HEK293 (cell line): ENCODE data around the gene ATAD1.

Experiments used
- FEZF1 ChIP-seq: fragments of 450-650 bp; formaldehyde crosslinking; IDR thresholded peaks from 2 replicates; pipeline ENCODE4 v1.5.1; 2016; ENCODE audit warnings: missing biosample characterization, missing genetic modification characterization
- GLIS2 ChIP-seq: fragments of 450-650 bp; formaldehyde crosslinking; IDR thresholded peaks from 2 replicates; pipeline ENCODE4 v1.5.1; 2016; ENCODE audit warnings: missing biosample characterization, missing genetic modification characterization
- OSR2 ChIP-seq: fragments of 450-650 bp; formaldehyde crosslinking; IDR thresholded peaks from 2 replicates; pipeline ENCODE4 v1.5.1; 2016; ENCODE audit warnings: missing biosample characterization, missing genetic modification characterization
- RBAK ChIP-seq: fragments of 450-650 bp; formaldehyde crosslinking; IDR thresholded peaks from 2 replicates; pipeline ENCODE4 v1.5.1; 2016; ENCODE audit warnings: missing biosample characterization, missing genetic modification characterization
- SCRT2 ChIP-seq: fragments of 450-650 bp; formaldehyde crosslinking; IDR thresholded peaks from 2 replicates; pipeline ENCODE4 v1.5.1; 2016; ENCODE audit warnings: missing biosample characterization, missing genetic modification characterization
- SP2 ChIP-seq: fragments of 450-650 bp; formaldehyde crosslinking; IDR thresholded peaks from 2 replicates; pipeline ENCODE4 v1.5.1; 2016; ENCODE audit warnings: missing biosample characterization, missing genetic modification characterization
- SP7 ChIP-seq: fragments of 450-650 bp; formaldehyde crosslinking; IDR thresholded peaks from 2 replicates; pipeline ENCODE4 v1.5.1; 2016; ENCODE audit warnings: missing biosample characterization, missing genetic modification characterization
- ZBTB1 ChIP-seq: fragments of 450-650 bp; formaldehyde crosslinking; IDR thresholded peaks from 2 replicates; pipeline ENCODE4 v1.5.1; 2016; ENCODE audit warnings: missing biosample characterization, missing genetic modification characterization
- ZBTB10 ChIP-seq: fragments of 450-650 bp; formaldehyde crosslinking; IDR thresholded peaks from 2 replicates; pipeline ENCODE4 v1.5.1; 2016; ENCODE audit warnings: missing biosample characterization, missing genetic modification characterization
- ZIC2 ChIP-seq: fragments of 450-650 bp; formaldehyde crosslinking; IDR thresholded peaks from 2 replicates; pipeline ENCODE4 v1.5.1; 2016; ENCODE audit warnings: missing biosample characterization, missing genetic modification characterization
- ZNF114 ChIP-seq: fragments of 450-650 bp; formaldehyde crosslinking; IDR thresholded peaks from 2 replicates; pipeline ENCODE4 v1.5.0; 2017; ENCODE audit warnings: missing biosample characterization, missing genetic modification characterization
- ZNF184 ChIP-seq: fragments of 450-650 bp; IDR thresholded peaks from 2 replicates; pipeline ENCODE4 v1.5.1; 2018; ENCODE audit warnings: missing biosample characterization, mild to moderate bottlenecking, missing genetic modification characterization
- ZNF214 ChIP-seq: fragments of 450-650 bp; formaldehyde crosslinking; IDR thresholded peaks from 2 replicates; pipeline ENCODE4 v1.5.1; 2017; ENCODE audit warnings: missing biosample characterization, mild to moderate bottlenecking, missing genetic modification characterization, borderline replicate concordance
- ZNF24 ChIP-seq: fragments of 450-650 bp; formaldehyde crosslinking; IDR thresholded peaks from 2 replicates; pipeline ENCODE4 v1.5.1; 2016; ENCODE audit warnings: missing biosample characterization, missing genetic modification characterization
- ZNF26 ChIP-seq: fragments of 450-650 bp; formaldehyde crosslinking; IDR thresholded peaks from 2 replicates; pipeline ENCODE4 v1.5.1; 2016; ENCODE audit warnings: missing biosample characterization, missing genetic modification characterization
- ZNF341 ChIP-seq: fragments of 450-650 bp; formaldehyde crosslinking; IDR thresholded peaks from 2 replicates; pipeline ENCODE4; 2016; ENCODE audit warnings: low read depth, missing biosample characterization, missing genetic modification characterization
- ZNF350 ChIP-seq: fragments of 450-650 bp; formaldehyde crosslinking; IDR thresholded peaks from 2 replicates; pipeline ENCODE4 v1.5.0; 2017; ENCODE audit warnings: missing biosample characterization, mild to moderate bottlenecking, missing genetic modification characterization
- ZNF544 ChIP-seq: fragments of 450-650 bp; formaldehyde crosslinking; IDR thresholded peaks from 2 replicates; pipeline ENCODE4 v1.5.0; 2017; ENCODE audit warnings: missing biosample characterization, missing genetic modification characterization
- ZNF555 ChIP-seq: fragments of 450-650 bp; formaldehyde crosslinking; conservative IDR thresholded peaks from 2 replicates; pipeline ENCODE4 v1.5.1; 2017; ENCODE audit warnings: missing biosample characterization, mild to moderate bottlenecking, missing genetic modification characterization, inconsistent platforms
- ZNF776 ChIP-seq: fragments of 450-650 bp; formaldehyde crosslinking; IDR thresholded peaks from 2 replicates; pipeline ENCODE4 v1.5.0; 2017; ENCODE audit warnings: missing biosample characterization, missing genetic modification characterization, borderline replicate concordance
- ZNF792 ChIP-seq: fragments of 450-650 bp; formaldehyde crosslinking; IDR thresholded peaks from 2 replicates; pipeline ENCODE4 v1.5.1; 2016; ENCODE audit warnings: missing biosample characterization, missing genetic modification characterization
- ZSCAN16 ChIP-seq: fragments of 450-650 bp; formaldehyde crosslinking; IDR thresholded peaks from 2 replicates; pipeline ENCODE4 v1.5.1; 2016; ENCODE audit warnings: missing biosample characterization, missing genetic modification characterization
- TF ChIP-seq, protein P1 (sequence below): fragments of 450-650 bp; formaldehyde crosslinking; IDR thresholded peaks from 2 replicates; pipeline ENCODE4 v1.5.1; 2017; ENCODE audit warnings: missing biosample characterization, missing genetic modification characterization
- TF ChIP-seq, protein P2 (sequence below): fragments of 450-650 bp; formaldehyde crosslinking; IDR thresholded peaks from 2 replicates; pipeline ENCODE4 v1.5.1; 2016; ENCODE audit warnings: missing biosample characterization, missing genetic modification characterization, borderline replicate concordance
- TF ChIP-seq, protein P3 (sequence below): fragments of 450-650 bp; formaldehyde crosslinking; IDR thresholded peaks from 2 replicates; pipeline ENCODE4 v1.5.1; 2016; ENCODE audit warnings: missing biosample characterization, missing genetic modification characterization

The ATAD1 gene

GRCh38 chr10:87863053-87863943 lies 45.3 kb upstream of the ATAD1 start, which contains the start of the genes KLLN and PTEN (continued):
- TF ChIP-seq, protein P1, sequence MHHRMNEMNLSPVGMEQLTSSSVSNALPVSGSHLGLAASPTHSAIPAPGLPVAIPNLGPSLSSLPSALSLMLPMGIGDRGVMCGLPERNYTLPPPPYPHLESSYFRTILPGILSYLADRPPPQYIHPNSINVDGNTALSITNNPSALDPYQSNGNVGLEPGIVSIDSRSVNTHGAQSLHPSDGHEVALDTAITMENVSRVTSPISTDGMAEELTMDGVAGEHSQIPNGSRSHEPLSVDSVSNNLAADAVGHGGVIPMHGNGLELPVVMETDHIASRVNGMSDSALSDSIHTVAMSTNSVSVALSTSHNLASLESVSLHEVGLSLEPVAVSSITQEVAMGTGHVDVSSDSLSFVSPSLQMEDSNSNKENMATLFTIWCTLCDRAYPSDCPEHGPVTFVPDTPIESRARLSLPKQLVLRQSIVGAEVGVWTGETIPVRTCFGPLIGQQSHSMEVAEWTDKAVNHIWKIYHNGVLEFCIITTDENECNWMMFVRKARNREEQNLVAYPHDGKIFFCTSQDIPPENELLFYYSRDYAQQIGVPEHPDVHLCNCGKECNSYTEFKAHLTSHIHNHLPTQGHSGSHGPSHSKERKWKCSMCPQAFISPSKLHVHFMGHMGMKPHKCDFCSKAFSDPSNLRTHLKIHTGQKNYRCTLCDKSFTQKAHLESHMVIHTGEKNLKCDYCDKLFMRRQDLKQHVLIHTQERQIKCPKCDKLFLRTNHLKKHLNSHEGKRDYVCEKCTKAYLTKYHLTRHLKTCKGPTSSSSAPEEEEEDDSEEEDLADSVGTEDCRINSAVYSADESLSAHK (tag by site-specific recombination), result peak; percentile 52; the same call in 1 of the 2 replicates
- peak; percentile 43; the same call in 1 of the 2 replicates for TF ChIP-seq SP7 (tag by site-specific recombination)
- peak; percentile 80 for TF ChIP-seq GLIS2 (tag by site-specific recombination)
- TF ChIP-seq ZSCAN16, result no peak
- TF ChIP-seq ZNF24 (tag by site-specific recombination), result no peak
- TF ChIP-seq, protein P2, sequence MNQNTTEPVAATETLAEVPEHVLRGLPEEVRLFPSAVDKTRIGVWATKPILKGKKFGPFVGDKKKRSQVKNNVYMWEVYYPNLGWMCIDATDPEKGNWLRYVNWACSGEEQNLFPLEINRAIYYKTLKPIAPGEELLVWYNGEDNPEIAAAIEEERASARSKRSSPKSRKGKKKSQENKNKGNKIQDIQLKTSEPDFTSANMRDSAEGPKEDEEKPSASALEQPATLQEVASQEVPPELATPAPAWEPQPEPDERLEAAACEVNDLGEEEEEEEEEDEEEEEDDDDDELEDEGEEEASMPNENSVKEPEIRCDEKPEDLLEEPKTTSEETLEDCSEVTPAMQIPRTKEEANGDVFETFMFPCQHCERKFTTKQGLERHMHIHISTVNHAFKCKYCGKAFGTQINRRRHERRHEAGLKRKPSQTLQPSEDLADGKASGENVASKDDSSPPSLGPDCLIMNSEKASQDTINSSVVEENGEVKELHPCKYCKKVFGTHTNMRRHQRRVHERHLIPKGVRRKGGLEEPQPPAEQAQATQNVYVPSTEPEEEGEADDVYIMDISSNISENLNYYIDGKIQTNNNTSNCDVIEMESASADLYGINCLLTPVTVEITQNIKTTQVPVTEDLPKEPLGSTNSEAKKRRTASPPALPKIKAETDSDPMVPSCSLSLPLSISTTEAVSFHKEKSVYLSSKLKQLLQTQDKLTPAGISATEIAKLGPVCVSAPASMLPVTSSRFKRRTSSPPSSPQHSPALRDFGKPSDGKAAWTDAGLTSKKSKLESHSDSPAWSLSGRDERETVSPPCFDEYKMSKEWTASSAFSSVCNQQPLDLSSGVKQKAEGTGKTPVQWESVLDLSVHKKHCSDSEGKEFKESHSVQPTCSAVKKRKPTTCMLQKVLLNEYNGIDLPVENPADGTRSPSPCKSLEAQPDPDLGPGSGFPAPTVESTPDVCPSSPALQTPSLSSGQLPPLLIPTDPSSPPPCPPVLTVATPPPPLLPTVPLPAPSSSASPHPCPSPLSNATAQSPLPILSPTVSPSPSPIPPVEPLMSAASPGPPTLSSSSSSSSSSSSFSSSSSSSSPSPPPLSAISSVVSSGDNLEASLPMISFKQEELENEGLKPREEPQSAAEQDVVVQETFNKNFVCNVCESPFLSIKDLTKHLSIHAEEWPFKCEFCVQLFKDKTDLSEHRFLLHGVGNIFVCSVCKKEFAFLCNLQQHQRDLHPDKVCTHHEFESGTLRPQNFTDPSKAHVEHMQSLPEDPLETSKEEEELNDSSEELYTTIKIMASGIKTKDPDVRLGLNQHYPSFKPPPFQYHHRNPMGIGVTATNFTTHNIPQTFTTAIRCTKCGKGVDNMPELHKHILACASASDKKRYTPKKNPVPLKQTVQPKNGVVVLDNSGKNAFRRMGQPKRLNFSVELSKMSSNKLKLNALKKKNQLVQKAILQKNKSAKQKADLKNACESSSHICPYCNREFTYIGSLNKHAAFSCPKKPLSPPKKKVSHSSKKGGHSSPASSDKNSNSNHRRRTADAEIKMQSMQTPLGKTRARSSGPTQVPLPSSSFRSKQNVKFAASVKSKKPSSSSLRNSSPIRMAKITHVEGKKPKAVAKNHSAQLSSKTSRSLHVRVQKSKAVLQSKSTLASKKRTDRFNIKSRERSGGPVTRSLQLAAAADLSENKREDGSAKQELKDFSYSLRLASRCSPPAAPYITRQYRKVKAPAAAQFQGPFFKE (tag by site-specific recombination), result no peak
- no peak for TF ChIP-seq SCRT2
- TF ChIP-seq ZNF792 (tag by site-specific recombination), result no peak
- no peak for TF ChIP-seq ZNF114 (tag by site-specific recombination)
- no peak for TF ChIP-seq ZNF776 (tag by site-specific recombination)
- peak; percentile 54 for TF ChIP-seq OSR2 (tag by site-specific recombination)
- TF ChIP-seq ZNF350 (tag by site-specific recombination), result no peak
- TF ChIP-seq, protein P3, sequence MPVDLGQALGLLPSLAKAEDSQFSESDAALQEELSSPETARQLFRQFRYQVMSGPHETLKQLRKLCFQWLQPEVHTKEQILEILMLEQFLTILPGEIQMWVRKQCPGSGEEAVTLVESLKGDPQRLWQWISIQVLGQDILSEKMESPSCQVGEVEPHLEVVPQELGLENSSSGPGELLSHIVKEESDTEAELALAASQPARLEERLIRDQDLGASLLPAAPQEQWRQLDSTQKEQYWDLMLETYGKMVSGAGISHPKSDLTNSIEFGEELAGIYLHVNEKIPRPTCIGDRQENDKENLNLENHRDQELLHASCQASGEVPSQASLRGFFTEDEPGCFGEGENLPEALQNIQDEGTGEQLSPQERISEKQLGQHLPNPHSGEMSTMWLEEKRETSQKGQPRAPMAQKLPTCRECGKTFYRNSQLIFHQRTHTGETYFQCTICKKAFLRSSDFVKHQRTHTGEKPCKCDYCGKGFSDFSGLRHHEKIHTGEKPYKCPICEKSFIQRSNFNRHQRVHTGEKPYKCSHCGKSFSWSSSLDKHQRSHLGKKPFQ (tag by site-specific recombination), result 0 out of 2 replicates have a peak, but pooled peaks have one; percentile 14
- TF ChIP-seq RBAK (tag by site-specific recombination), result no peak
- no peak for TF ChIP-seq ZNF555
- TF ChIP-seq ZNF184 (tag by site-specific recombination), result 0 out of 2 replicates have a peak, but pooled peaks have one; percentile 40
- no peak for TF ChIP-seq ZNF214 (tag by site-specific recombination)
- TF ChIP-seq ZNF26 (tag by site-specific recombination), result no peak
- TF ChIP-seq SP2 (tag by site-specific recombination), result peak; percentile 71
- TF ChIP-seq ZBTB1, result no peak
- TF ChIP-seq ZIC2 (tag by site-specific recombination), result peak; percentile 26; the same call in 1 of the 2 replicates
- no peak for TF ChIP-seq ZNF544
- TF ChIP-seq FEZF1 (tag by site-specific recombination), result no peak
- TF ChIP-seq ZNF341, result peak; percentile 58
- no peak; the same call in 1 of the 2 replicates for TF ChIP-seq ZBTB10
